ENCODE data around the gene TBX4.

GRCh38 chr17:61413661-61414126 lies 38.5 kb upstream of the TBX4 start:
- TF ChIP-seq POLR2AphosphoS5 (IDR thresholded peaks at IDR 0.05; ENCODE audit: low read depth) (no peak), CTCF (conservative IDR thresholded peaks at IDR 0.05; ENCODE audit: low read depth in 2 of 2) (no peak), REST (IDR thresholded peaks at IDR 0.05; ENCODE audit: unreplicated experiment) (no peak), STAT1 (IDR thresholded peaks at IDR 0.05; ENCODE audit: unreplicated experiment) (no peak), JUNB (IDR thresholded peaks at IDR 0.05; ENCODE audit: unreplicated experiment) (no peak), EZH2phosphoT487 (IDR thresholded peaks at IDR 0.05; ENCODE audit: unreplicated experiment) (no peak), ZNF331 (CRISPR knock-in tag; IDR thresholded peaks at IDR 0.05; ENCODE audit: low read depth) (no peak)

Data from GM23338 (cell line).